OCI-LY1 (cell line): ENCODE results near the gene DNAJB6.

Experiments
- H2AFZ ChIP-seq: fragments of 200-600 bp; sonication (generic), shearing (Covaris generic); 2 replicates; pipeline ENCODE4 v1.6.0; 2014; ENCODE audit warnings: antibody characterized with exemption, mild to moderate bottlenecking, low read length
- H3F3A ChIP-seq: fragments of 200-600 bp; sonication (generic), shearing (Covaris generic); 2 replicates; pipeline ENCODE4 v1.6.0; 2014; ENCODE audit warnings: mild to moderate bottlenecking, antibody characterized with exemption, low read length, moderate library complexity; ENCODE audit not compliant: insufficient read depth
- H3K27ac ChIP-seq: fragments of 200-600 bp; sonication (generic); 2 replicates; pipeline ENCODE4 v1.5.1; 2014; ENCODE audit warnings: low read length, mixed run types, mild to moderate bottlenecking, low read depth; ENCODE audit not compliant: poor library complexity, severe bottlenecking
- H3K27me3 ChIP-seq: fragments of 200-600 bp; sonication (generic); 2 replicates; pipeline ENCODE4 v1.6.0; 2014; ENCODE audit warnings: antibody characterized with exemption, mild to moderate bottlenecking, low read length, moderate library complexity; ENCODE audit not compliant: insufficient read depth
- H3K36me3 ChIP-seq: fragments of 200-600 bp; sonication (generic); 2 replicates; pipeline ENCODE4 v1.6.1; 2014; ENCODE audit warnings: mild to moderate bottlenecking, antibody characterized with exemption, low read length, moderate library complexity, mixed read lengths; ENCODE audit not compliant: insufficient read depth
- H3K4me1 ChIP-seq: fragments of 200-600 bp; sonication (generic); 2 replicates; pipeline ENCODE4 v1.5.1; 2014; ENCODE audit warnings: mild to moderate bottlenecking, low read length, moderate library complexity; ENCODE audit not compliant: insufficient read depth, severe bottlenecking
- H3K4me2 ChIP-seq: fragments of 200-600 bp; sonication (generic), shearing (Covaris generic); 2 replicates; pipeline ENCODE4 v1.6.1; 2014; ENCODE audit warnings: low read length
- H3K4me3 ChIP-seq: fragments of 200-600 bp; sonication (generic); 2 replicates; pipeline ENCODE4 v1.5.1; 2014; ENCODE audit warnings: low read length, low read depth, mild to moderate bottlenecking, mixed read lengths; ENCODE audit not compliant: poor library complexity, severe bottlenecking
- H3K79me2 ChIP-seq: fragments of 200-600 bp; shearing (Covaris generic); 2 replicates; pipeline ENCODE4 v1.6.1; 2016; ENCODE audit warnings: mixed run types, low read length, mixed read lengths; ENCODE audit not compliant: insufficient read depth
- H3K9ac ChIP-seq: fragments of 200-600 bp; sonication (generic), shearing (Covaris generic); 2 replicates; pipeline ENCODE4 v1.6.1; 2014; ENCODE audit warnings: mild to moderate bottlenecking, low read length, mixed read lengths
- H3K9me2 ChIP-seq: fragments of 200-600 bp; sonication (generic), shearing (Covaris generic); 2 replicates; pipeline ENCODE4 v1.6.1; 2014; ENCODE audit warnings: low read depth, mild to moderate bottlenecking, low read length, mixed read lengths
- H3K9me3 ChIP-seq: fragments of 200-600 bp; shearing (Covaris generic); 2 replicates; pipeline ENCODE4 v1.6.1; 2014; ENCODE audit warnings: low read length, mixed read lengths
- H4K20me1 ChIP-seq: fragments of 200-600 bp; sonication (generic), shearing (Covaris generic); 2 replicates; pipeline ENCODE4 v1.6.0; 2016; ENCODE audit warnings: mild to moderate bottlenecking, low read length; ENCODE audit not compliant: insufficient read depth
- CTCF ChIP-seq: fragments of 200-600 bp; sonication (generic), shearing (Covaris generic); IDR thresholded peaks from 2 replicates; pipeline ENCODE4 v1.5.1; 2017; ENCODE audit warnings: mild to moderate bottlenecking, antibody characterized with exemption, low read length, moderate library complexity, mixed read lengths
- EZH2 ChIP-seq: fragments of 200-600 bp; sonication (generic), shearing (Covaris generic); IDR thresholded peaks from 2 replicates; pipeline ENCODE4 v1.8.0; 2017; ENCODE audit warnings: borderline replicate concordance, mixed run types, mild to moderate bottlenecking, antibody characterized with exemption, low read length, moderate library complexity, mixed read lengths

DNAJB6 gene

GRCh38 chr7:157410831-157411556, 74.2 kb downstream of the DNAJB6 start:
- Histone ChIP-seq H3K9ac (no peak overlapping the region), H3K9me3 (no peaks in the 10 kb centered on the region), H3K27me3 (no peaks in the 10 kb centered on the region), H3K4me3 (no peak overlapping the region), H3K79me2 (no peaks in the 10 kb centered on the region), H3K4me1 (no peaks in the 10 kb centered on the region), H3K4me2 (no peak overlapping the region), H3F3A (no peaks in the 10 kb centered on the region), H3K9me2 (no peaks in the 10 kb centered on the region), H3K36me3 (peaks cover 90% of the 10 kb centered on the region), H4K20me1 (no peaks in the 10 kb centered on the region), H3K27ac (no peak overlapping the region), H2AFZ (no peak overlapping the region)
- no peak for TF ChIP-seq EZH2
- TF ChIP-seq CTCF, result no peak

GRCh38 chr7:157411580-157411979, 74.8 kb downstream of the DNAJB6 start:
- no peak overlapping the region for H3K4me2 ChIP-seq
- no peaks in the 10 kb centered on the region for H3F3A ChIP-seq
- no peak overlapping the region for H3K9ac ChIP-seq
- H3K9me3 ChIP-seq, result no peaks in the 10 kb centered on the region
- H3K27me3 ChIP-seq, result no peaks in the 10 kb centered on the region
- H3K4me1 ChIP-seq, result no peaks in the 10 kb centered on the region
- no peak overlapping the region for H3K4me3 ChIP-seq
- H3K36me3 ChIP-seq, result peaks cover 90% of the 10 kb centered on the region
- H4K20me1 ChIP-seq, result no peaks in the 10 kb centered on the region
- TF ChIP-seq CTCF (no peak), EZH2 (no peak)
- H3K9me2 ChIP-seq, result no peaks in the 10 kb centered on the region
- no peaks in the 10 kb centered on the region for H3K79me2 ChIP-seq
- H3K27ac ChIP-seq, result no peak overlapping the region
- H2AFZ ChIP-seq, result no peak overlapping the region

- no peaks in the 10 kb centered on the region for H3K9me3 ChIP-seq
Observed at GRCh38 chr7:157412021-157412443, 75.2 kb downstream of the DNAJB6 start.

More at GRCh38 chr7:157412021-157412443, 75.2 kb downstream of the DNAJB6 start:
- peaks cover 90% of the 10 kb centered on the region for H3K36me3 ChIP-seq
- H3K79me2 ChIP-seq, result no peaks in the 10 kb centered on the region
- no peak overlapping the region for H3K4me2 ChIP-seq
- TF ChIP-seq EZH2, result no peak
- TF ChIP-seq CTCF, result no peak
- H3K9ac ChIP-seq, result no peak overlapping the region
- H3K27me3 ChIP-seq, result no peaks in the 10 kb centered on the region
- H3K27ac ChIP-seq, result no peak overlapping the region
- no peak overlapping the region for H2AFZ ChIP-seq
- no peak overlapping the region for H3K4me3 ChIP-seq
- no peaks in the 10 kb centered on the region for H3F3A ChIP-seq
- no peaks in the 10 kb centered on the region for H3K4me1 ChIP-seq
- H3K9me2 ChIP-seq, result no peaks in the 10 kb centered on the region
- H4K20me1 ChIP-seq, result no peaks in the 10 kb centered on the region
